Parathyroid adenoma (tissue), 2 donors: Measurements from ENCODE around the gene HDAC9.

Source experiments
- H2AFZ ChIP-seq: fragments of 300-600 bp; sonication (generic); one replicate; pipeline ENCODE4 v1.7.0; 2017; ENCODE audit warnings: antibody characterized with exemption, mild to moderate bottlenecking
- H3K27ac ChIP-seq: fragments of 300-600 bp; sonication (generic); one replicate; pipeline ENCODE4 v1.7.0; 2017
- H3K27me3 ChIP-seq: fragments of 300-600 bp; sonication (generic); one replicate; pipeline ENCODE4 v1.7.0; 2017; ENCODE audit warnings: low read length; ENCODE audit not compliant: control insufficient read depth, insufficient read depth
- H3K36me3 ChIP-seq: fragments of 300-600 bp; sonication (generic); one replicate; pipeline ENCODE4 v1.7.0; 2017; ENCODE audit warnings: low read length; ENCODE audit not compliant: control insufficient read depth, insufficient read depth
- H3K4me1 ChIP-seq: fragments of 300-600 bp; sonication (generic); one replicate; pipeline ENCODE4 v1.7.0; 2017; ENCODE audit warnings: control low read depth
- H3K4me2 ChIP-seq: fragments of 300-600 bp; sonication (generic); one replicate; pipeline ENCODE4 v1.7.0; 2017; ENCODE audit warnings: low read length
- H3K4me3 ChIP-seq: fragments of 300-600 bp; sonication (generic); one replicate; pipeline ENCODE4 v1.7.0; 2017; ENCODE audit warnings: low read depth, low read length
- H3K79me2 ChIP-seq: fragments of 300-600 bp; sonication (generic); one replicate; pipeline ENCODE4 v1.7.0; 2017; ENCODE audit warnings: control low read depth
- H3K9ac ChIP-seq: fragments of 300-600 bp; sonication (generic); one replicate; pipeline ENCODE4 v1.7.0; 2017; ENCODE audit warnings: mild to moderate bottlenecking
- H3K9me3 ChIP-seq: fragments of 300-600 bp; sonication (generic); one replicate; pipeline ENCODE4 v1.7.0; 2017; ENCODE audit warnings: low read length; ENCODE audit not compliant: control insufficient read depth
- CTCF ChIP-seq: fragments of 300-600 bp; sonication (generic); IDR thresholded peaks from one replicate; pipeline ENCODE4 v1.7.0; 2017; ENCODE audit warnings: antibody characterized with exemption, mild to moderate bottlenecking
- donor health status: primary hyperparathyroidism.

The HDAC9 gene

GRCh38 chr7:18457832-18458231 is 37.7 kb upstream of the HDAC9 start:
- no peak overlapping the region for H2AFZ ChIP-seq
- H3K79me2 ChIP-seq, result no peaks in the 10 kb centered on the region
- no peak overlapping the region for H3K9ac ChIP-seq
- H3K27me3 ChIP-seq, result no peaks in the 10 kb centered on the region
- no peak overlapping the region for H3K4me2 ChIP-seq
- no peaks in the 10 kb centered on the region for H3K36me3 ChIP-seq
- no peak overlapping the region for H3K27ac ChIP-seq
- no peaks in the 10 kb centered on the region for H3K4me1 ChIP-seq
- no peaks in the 10 kb centered on the region for H3K9me3 ChIP-seq
- no peak overlapping the region for H3K4me3 ChIP-seq
- no peak for TF ChIP-seq CTCF

- H3K4me1 ChIP-seq, result no peaks in the 10 kb centered on the region
Observed at GRCh38 chr7:18458830-18459229, 36.7 kb upstream of the HDAC9 start.

GRCh38 chr7:18459484-18460245 is 35.9 kb upstream of the HDAC9 start:
- H3K79me2 ChIP-seq, result no peaks in the 10 kb centered on the region
- H3K27ac ChIP-seq, result no peak overlapping the region

More at GRCh38 chr7:18458830-18459229, 36.7 kb upstream of the HDAC9 start:
- no peak overlapping the region for H3K4me3 ChIP-seq
- no peaks in the 10 kb centered on the region for H3K9me3 ChIP-seq
- no peak for TF ChIP-seq CTCF
- no peak overlapping the region for H3K27ac ChIP-seq
- H3K27me3 ChIP-seq, result no peaks in the 10 kb centered on the region
- H3K9ac ChIP-seq, result no peak overlapping the region
- H2AFZ ChIP-seq, result no peak overlapping the region
- H3K4me2 ChIP-seq, result no peak overlapping the region
- H3K36me3 ChIP-seq, result no peaks in the 10 kb centered on the region
- H3K79me2 ChIP-seq, result no peaks in the 10 kb centered on the region

DNA sequence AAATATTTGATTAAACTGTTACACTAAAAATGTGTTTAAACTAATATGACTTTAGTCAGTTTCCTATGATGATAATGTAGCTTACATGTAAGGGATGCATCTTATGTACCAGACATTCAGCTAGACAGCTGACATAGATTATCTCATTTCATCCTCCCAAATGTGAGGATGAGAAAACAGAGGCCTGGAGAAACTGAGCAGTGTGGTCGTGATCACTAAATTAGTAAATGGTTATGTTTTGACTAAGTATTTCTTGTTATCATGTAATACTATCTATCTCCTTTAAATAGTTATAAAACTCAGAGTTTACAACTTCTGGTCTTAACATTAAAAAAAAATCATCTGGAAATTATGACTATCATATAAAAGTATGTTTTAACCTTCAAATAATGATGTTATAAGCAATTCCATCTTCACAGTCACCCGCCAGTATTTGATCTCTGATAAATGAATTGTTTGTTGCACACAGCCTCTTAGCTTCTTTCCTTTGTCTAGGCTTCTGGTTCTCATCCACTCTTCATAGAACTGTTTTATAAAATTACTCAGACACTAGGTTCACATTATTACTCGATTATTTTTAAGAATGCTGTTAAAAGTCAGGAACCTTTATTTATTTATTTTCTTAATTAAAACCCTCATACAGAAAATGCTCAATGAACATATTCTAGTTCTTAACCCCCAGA is 33.6 kb upstream of the HDAC9 start:
- H3K27ac ChIP-seq, result no peak overlapping the region
- no peaks in the 10 kb centered on the region for H3K36me3 ChIP-seq
- H3K79me2 ChIP-seq, result no peaks in the 10 kb centered on the region
- no peak overlapping the region for H3K9ac ChIP-seq
- no peak overlapping the region for H2AFZ ChIP-seq
- no peaks in the 10 kb centered on the region for H3K9me3 ChIP-seq
- H3K27me3 ChIP-seq, result no peaks in the 10 kb centered on the region
- H3K4me3 ChIP-seq, result no peak overlapping the region
- TF ChIP-seq CTCF, result no peak
- H3K4me1 ChIP-seq, result no peaks in the 10 kb centered on the region
- no peak overlapping the region for H3K4me2 ChIP-seq

More at GRCh38 chr7:18459484-18460245, 35.9 kb upstream of the HDAC9 start:
- Histone ChIP-seq H3K27me3 (no peaks in the 10 kb centered on the region), H3K4me3 (no peak overlapping the region), H2AFZ (no peak overlapping the region), H3K9ac (no peak overlapping the region), H3K4me2 (no peak overlapping the region), H3K4me1 (no peaks in the 10 kb centered on the region), H3K36me3 (no peaks in the 10 kb centered on the region), H3K9me3 (no peaks in the 10 kb centered on the region)
- no peak for TF ChIP-seq CTCF
